GM21367 (cell line): Measurements from ENCODE around the gene PHYHD1.

Experiments
- ATAC-seq: cut with Tn5 transposase; IDR thresholded peaks from one replicate; pipeline ENCODE4 v1.9.1; 2021; ENCODE audit not compliant: unreplicated experiment

The PHYHD1 gene

DNA sequence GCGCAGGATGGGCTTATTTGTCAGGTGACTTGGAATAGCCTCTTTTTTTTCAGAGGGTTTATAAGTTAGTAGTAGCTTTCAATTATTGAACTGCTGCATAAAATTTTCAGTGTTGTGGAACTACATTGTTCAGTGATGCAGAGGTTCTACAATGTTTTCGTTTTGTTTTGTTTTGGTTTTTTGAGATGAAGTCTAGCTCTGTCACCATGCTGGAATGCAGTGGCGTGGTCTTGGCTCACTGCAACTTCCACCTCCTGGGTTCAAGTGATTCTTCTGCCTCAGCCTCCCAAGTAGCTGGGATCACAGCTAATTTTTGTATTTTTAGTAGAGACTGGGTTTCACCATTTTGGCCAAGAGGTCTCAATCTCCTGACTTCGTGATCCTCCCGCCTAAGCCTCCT is 48.7 kb downstream of the PHYHD1 start:
- ATAC-seq: no peak

DNA sequence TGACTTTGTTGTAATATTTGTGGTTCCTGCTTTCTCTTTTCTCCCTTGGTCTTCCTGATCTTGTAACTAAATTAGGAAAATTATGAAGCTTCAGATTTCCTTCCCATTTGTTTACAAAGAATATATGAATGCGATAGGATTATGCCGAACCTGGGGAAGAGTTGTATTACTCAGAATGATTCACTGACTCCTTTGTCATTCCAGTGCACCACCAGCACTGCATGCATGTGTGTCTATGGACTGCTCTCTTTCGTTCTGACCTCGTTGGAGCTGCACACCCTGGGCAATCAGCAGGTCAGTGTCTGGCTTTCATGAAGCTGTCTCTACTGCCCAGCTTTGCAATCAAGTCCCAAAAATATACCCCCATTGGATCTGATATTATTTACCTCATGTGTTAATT is 52.2 kb downstream of the PHYHD1 start:
- ATAC-seq: no peak

- ATAC-seq: no peak
Observed at GRCh38 chr9:128979111-128979510, 58.3 kb downstream of the PHYHD1 start.

DNA sequence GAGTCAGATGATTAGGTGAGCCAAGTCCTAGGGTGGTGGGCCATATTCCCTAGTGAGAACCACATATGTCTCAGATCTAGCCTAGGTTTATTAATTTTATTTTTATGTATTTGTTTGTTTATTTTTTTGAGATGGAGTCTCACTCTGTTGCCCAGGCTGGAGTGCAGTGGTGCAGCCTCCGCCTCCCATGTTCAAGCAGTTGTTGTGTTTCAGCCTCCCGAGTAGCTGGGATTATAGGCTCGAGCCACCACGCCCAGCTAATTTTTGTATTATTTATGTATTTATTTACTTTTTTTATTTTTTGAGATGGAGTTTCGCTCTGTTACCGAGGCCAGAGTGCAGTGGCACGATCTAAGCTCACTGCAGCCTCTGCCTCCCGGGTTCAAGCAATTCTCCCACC is 62.8 kb downstream of the PHYHD1 start:
- ATAC-seq: no peak

GRCh38 chr9:128986671-128987070 is 65.9 kb downstream of the PHYHD1 start:
- ATAC-seq: no peak

- ATAC-seq: no peak
Observed at GRCh38 chr9:128987805-128988204, 67.0 kb downstream of the PHYHD1 start.
